ENCODE measurements around the gene NEU3. TPM values are rescaled to one million over a fixed set of nuclear protein-coding genes. Genes with fewer than 3 reads are reported as not detected.
"Not testable (repeated sequence)": the region's sequence is repeated elsewhere in the genome, so short reads cannot be mapped to it uniquely, and the experiment has no call there.

NEU3 gene
- polyA plus RNA-seq, 1 experiment: 7.5 TPM

- POLR2A ChIA-PET: no interaction called here
- TF ChIP-seq CTCF (IDR thresholded peaks at IDR 0.05; ENCODE audit: insufficient read depth, low read depth, low read length): no peak
- Histone ChIP-seq H3K27me3 (ENCODE audit: control insufficient read depth, insufficient read depth, low read length) (peaks cover 3% of the 10 kb centered on the region; the same call in 1 of the 2 replicates), H3K36me3 (ENCODE audit: control insufficient read depth, insufficient read depth, low read length) (no peaks in the 10 kb centered on the region), H3K4me3 (ENCODE audit: low read depth, low read length) (no peak overlapping the region)
- CTCF ChIA-PET: no interaction called here
- no peak for DNase-seq (ENCODE audit: low read depth)
Measured at GRCh38 chr11:75040167-75040770, 51.5 kb downstream of the NEU3 start.

GRCh38 chr11:75041263-75041662, 52.5 kb downstream of the NEU3 start:
- Histone ChIP-seq H3K27me3 (ENCODE audit: control insufficient read depth, insufficient read depth, low read length) (peaks cover 3% of the 10 kb centered on the region; the same call in 1 of the 2 replicates), H3K36me3 (ENCODE audit: control insufficient read depth, insufficient read depth, low read length) (no peaks in the 10 kb centered on the region), H3K4me3 (ENCODE audit: low read depth, low read length) (no peak overlapping the region)
- DNase-seq (ENCODE audit: low read depth): no peak
- ChIA-PET POLR2A (no interaction called here), CTCF (no interaction called here)
- no peak for TF ChIP-seq CTCF (IDR thresholded peaks at IDR 0.05; ENCODE audit: insufficient read depth, low read depth, low read length)

GRCh38 chr11:75041821-75042220, 53.1 kb downstream of the NEU3 start:
- DNase-seq (ENCODE audit: low read depth); POLR2A ChIA-PET; H3K27me3 ChIP-seq (ENCODE audit: control insufficient read depth, insufficient read depth, low read length); H3K4me3 ChIP-seq (ENCODE audit: low read depth, low read length); CTCF ChIA-PET; H3K36me3 ChIP-seq (ENCODE audit: control insufficient read depth, insufficient read depth, low read length): not testable (repeated sequence)

- H3K4me3 ChIP-seq (ENCODE audit: low read depth, low read length); H3K36me3 ChIP-seq (ENCODE audit: control insufficient read depth, insufficient read depth, low read length); POLR2A ChIA-PET; H3K27me3 ChIP-seq (ENCODE audit: control insufficient read depth, insufficient read depth, low read length); DNase-seq (ENCODE audit: low read depth); CTCF ChIA-PET: not testable (repeated sequence)
Measured at GRCh38 chr11:75044381-75045170, 55.8 kb downstream of the NEU3 start.

- CTCF ChIA-PET: interaction anchor here (1.6 to 4.5 kb wide), 2 partner anchors 11 to 15 kb away, joined by 3 to 19 read pairs; no protein-coding TSS in a partner anchor
- H3K27me3 ChIP-seq (ENCODE audit: control insufficient read depth, insufficient read depth, low read length); POLR2A ChIA-PET; H3K4me3 ChIP-seq (ENCODE audit: low read depth, low read length); H3K36me3 ChIP-seq (ENCODE audit: control insufficient read depth, insufficient read depth, low read length); DNase-seq (ENCODE audit: low read depth): not testable (repeated sequence)
Measured at GRCh38 chr11:75046668-75047067, 57.9 kb downstream of the NEU3 start.

GRCh38 chr11:75047191-75047590, 58.5 kb downstream of the NEU3 start:
- no peak for TF ChIP-seq CTCF (IDR thresholded peaks at IDR 0.05; ENCODE audit: insufficient read depth, low read depth, low read length)
- no peak for DNase-seq (ENCODE audit: low read depth)
- peaks cover 7% of the 10 kb centered on the region; the same call in 1 of the 2 replicates for H3K27me3 ChIP-seq (ENCODE audit: control insufficient read depth, insufficient read depth, low read length)
- POLR2A ChIA-PET: no interaction called here
- no peaks in the 10 kb centered on the region for H3K36me3 ChIP-seq (ENCODE audit: control insufficient read depth, insufficient read depth, low read length)
- no peak overlapping the region for H3K4me3 ChIP-seq (ENCODE audit: low read depth, low read length)
- CTCF ChIA-PET: interaction anchor here (4.5 kb wide), 1 partner anchor 16 kb away, joined by 19 read pairs; no protein-coding TSS in a partner anchor

GRCh38 chr11:75049501-75050266, 61.0 kb downstream of the NEU3 start:
- DNase-seq (ENCODE audit: low read depth); H3K36me3 ChIP-seq (ENCODE audit: control insufficient read depth, insufficient read depth, low read length); POLR2A ChIA-PET; H3K27me3 ChIP-seq (ENCODE audit: control insufficient read depth, insufficient read depth, low read length); H3K4me3 ChIP-seq (ENCODE audit: low read depth, low read length): not testable (repeated sequence)
- CTCF ChIA-PET: interaction anchor here (0.6 to 4.5 kb wide), 3 partner anchors 14 to 27 kb away, joined by 3 to 19 read pairs (median 3); no protein-coding TSS in a partner anchor
